ENCODE data around the gene UGT2B10.

The UGT2B10 gene

GRCh38 chr4:68871809-68872642 is 56.2 kb downstream of the UGT2B10 start:
- DNase-seq (ENCODE audit: low read depth), result no peak

GRCh38 chr4:68872643-68873502 is 57.1 kb downstream of the UGT2B10 start:
- no peak for DNase-seq (ENCODE audit: low read depth)

- no peak for DNase-seq (ENCODE audit: low read depth)
Observed at GRCh38 chr4:68874507-68874906, 58.7 kb downstream of the UGT2B10 start.

- no peak for DNase-seq (ENCODE audit: low read depth)
Observed at GRCh38 chr4:68877555-68877954, 61.8 kb downstream of the UGT2B10 start.

GRCh38 chr4:68878048-68878447 is 62.3 kb downstream of the UGT2B10 start:
- DNase-seq (ENCODE audit: low read depth), result no peak
